ENCODE data around the gene LRWD1. TPM values are rescaled to one million over a fixed set of nuclear protein-coding genes. Genes with fewer than 3 reads are reported as not detected.
A peak's percentile ranks its signal among the peaks of the same experiment; 100 is the strongest.

LRWD1 gene
- total and polyA plus RNA-seq, 9 of the 15 experiments (the other 6 are each of a cell fraction or from before 2014, with no cell fraction given), result 0.61 to 66.0 (median 33.2) TPM

DNA sequence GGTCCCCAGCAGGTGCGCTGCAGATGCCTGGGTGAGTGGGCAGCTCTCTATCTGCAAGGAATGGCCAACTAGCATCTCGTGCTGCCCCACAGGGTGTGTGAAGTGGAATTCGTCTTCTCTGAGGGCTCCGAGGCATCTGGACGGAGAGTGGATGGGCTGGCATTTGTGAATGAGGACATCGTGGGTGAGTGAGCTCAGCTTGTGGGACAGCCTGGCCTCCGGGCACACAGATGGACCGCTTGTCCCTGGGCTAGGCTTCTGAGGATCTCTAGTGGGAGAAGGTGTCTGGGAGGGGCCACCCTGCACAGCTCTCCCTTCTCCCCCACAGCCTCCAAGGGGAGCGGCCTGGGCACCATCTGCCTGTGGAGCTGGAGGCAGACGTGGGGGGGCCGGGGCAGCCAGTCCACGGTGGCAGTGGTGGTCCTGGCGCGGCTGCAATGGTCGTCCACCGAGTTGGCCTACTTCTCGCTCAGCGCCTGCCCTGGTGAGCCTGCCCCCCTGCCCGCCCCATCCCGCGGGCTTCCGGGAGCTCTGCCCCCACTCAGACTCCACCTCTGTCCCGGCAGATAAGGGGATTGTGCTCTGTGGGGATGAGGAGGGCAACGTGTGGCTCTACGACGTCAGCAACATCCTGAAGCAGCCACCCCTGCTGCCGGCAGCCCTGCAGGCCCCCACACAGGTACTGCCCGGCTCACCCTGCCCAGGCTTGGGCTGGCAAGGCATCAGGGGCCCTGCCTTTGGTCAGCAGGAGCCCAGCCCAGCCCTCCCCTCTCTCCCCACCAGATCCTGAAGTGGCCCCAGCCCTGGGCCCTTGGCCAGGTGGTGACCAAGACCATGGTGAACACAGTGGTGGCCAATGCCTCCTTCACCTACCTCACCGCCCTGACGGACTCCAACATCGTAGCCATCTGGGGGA lies 7.6 kb downstream of the LRWD1 start (continued):
- TF ChIP-seq POLR2H (tag; IDR thresholded peaks at IDR 0.05; ENCODE audit: low read depth) (no peak), KAT2B (IDR thresholded peaks at IDR 0.05; ENCODE audit: low read depth, low read length) (no peak), SNIP1 (IDR thresholded peaks at IDR 0.05; ENCODE audit: low read depth) (no peak), POLR2AphosphoS2 (IDR thresholded peaks at IDR 0.05; ENCODE audit: low read length) (0 out of 2 replicates have a peak, but pooled peaks have one; percentile 33), RBFOX2 (IDR thresholded peaks at IDR 0.05; ENCODE audit: low read depth, low read length) (peak; percentile 62), MCM2 (IDR thresholded peaks at IDR 0.05; ENCODE audit: low read depth) (no peak), RFX7 (CRISPR knock-in tag; IDR thresholded peaks at IDR 0.05) (no peak), ZNF263 (CRISPR knock-in tag; IDR thresholded peaks at IDR 0.05; ENCODE audit: borderline replicate concordance) (peak; percentile 64), SREBF1 (IDR thresholded peaks at IDR 0.05; ENCODE audit: borderline replicate concordance, low read depth, low read length) (no peak), SP2 (IDR thresholded peaks at IDR 0.05; ENCODE audit: extremely low read depth, low read depth, low read length, poor library complexity, severe bottlenecking) (no peak), RFX1 (IDR thresholded peaks at IDR 0.05) (no peak), CCAR2 (IDR thresholded peaks at IDR 0.05; ENCODE audit: low read depth, low read length) (no peak), MTF1 (CRISPR knock-in tag; IDR thresholded peaks at IDR 0.05; ENCODE audit: borderline replicate concordance) (no peak), POLR2G (IDR thresholded peaks at IDR 0.05; ENCODE audit: low read depth, low read length) (peak; percentile 69), ESRRA (IDR thresholded peaks at IDR 0.05; ENCODE audit: borderline replicate concordance, low read depth) (no peak), HEY1 (CRISPR knock-in tag; IDR thresholded peaks at IDR 0.05; ENCODE audit: borderline replicate concordance) (no peak), THRAP3 (IDR thresholded peaks at IDR 0.05; ENCODE audit: borderline replicate concordance) (no peak)
- TF ChIP-seq, protein P1, sequence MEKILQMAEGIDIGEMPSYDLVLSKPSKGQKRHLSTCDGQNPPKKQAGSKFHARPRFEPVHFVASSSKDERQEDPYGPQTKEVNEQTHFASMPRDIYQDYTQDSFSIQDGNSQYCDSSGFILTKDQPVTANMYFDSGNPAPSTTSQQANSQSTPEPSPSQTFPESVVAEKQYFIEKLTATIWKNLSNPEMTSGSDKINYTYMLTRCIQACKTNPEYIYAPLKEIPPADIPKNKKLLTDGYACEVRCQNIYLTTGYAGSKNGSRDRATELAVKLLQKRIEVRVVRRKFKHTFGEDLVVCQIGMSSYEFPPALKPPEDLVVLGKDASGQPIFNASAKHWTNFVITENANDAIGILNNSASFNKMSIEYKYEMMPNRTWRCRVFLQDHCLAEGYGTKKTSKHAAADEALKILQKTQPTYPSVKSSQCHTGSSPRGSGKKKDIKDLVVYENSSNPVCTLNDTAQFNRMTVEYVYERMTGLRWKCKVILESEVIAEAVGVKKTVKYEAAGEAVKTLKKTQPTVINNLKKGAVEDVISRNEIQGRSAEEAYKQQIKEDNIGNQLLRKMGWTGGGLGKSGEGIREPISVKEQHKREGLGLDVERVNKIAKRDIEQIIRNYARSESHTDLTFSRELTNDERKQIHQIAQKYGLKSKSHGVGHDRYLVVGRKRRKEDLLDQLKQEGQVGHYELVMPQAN (IDR thresholded peaks at IDR 0.05; ENCODE audit: borderline replicate concordance), result no peak
- TF ChIP-seq, protein P2, sequence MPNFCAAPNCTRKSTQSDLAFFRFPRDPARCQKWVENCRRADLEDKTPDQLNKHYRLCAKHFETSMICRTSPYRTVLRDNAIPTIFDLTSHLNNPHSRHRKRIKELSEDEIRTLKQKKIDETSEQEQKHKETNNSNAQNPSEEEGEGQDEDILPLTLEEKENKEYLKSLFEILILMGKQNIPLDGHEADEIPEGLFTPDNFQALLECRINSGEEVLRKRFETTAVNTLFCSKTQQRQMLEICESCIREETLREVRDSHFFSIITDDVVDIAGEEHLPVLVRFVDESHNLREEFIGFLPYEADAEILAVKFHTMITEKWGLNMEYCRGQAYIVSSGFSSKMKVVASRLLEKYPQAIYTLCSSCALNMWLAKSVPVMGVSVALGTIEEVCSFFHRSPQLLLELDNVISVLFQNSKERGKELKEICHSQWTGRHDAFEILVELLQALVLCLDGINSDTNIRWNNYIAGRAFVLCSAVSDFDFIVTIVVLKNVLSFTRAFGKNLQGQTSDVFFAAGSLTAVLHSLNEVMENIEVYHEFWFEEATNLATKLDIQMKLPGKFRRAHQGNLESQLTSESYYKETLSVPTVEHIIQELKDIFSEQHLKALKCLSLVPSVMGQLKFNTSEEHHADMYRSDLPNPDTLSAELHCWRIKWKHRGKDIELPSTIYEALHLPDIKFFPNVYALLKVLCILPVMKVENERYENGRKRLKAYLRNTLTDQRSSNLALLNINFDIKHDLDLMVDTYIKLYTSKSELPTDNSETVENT (CRISPR knock-in tag; IDR thresholded peaks at IDR 0.05), result no peak
- TF ChIP-seq, protein P3, sequence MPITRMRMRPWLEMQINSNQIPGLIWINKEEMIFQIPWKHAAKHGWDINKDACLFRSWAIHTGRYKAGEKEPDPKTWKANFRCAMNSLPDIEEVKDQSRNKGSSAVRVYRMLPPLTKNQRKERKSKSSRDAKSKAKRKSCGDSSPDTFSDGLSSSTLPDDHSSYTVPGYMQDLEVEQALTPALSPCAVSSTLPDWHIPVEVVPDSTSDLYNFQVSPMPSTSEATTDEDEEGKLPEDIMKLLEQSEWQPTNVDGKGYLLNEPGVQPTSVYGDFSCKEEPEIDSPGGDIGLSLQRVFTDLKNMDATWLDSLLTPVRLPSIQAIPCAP (CRISPR knock-in tag; IDR thresholded peaks at IDR 0.05; ENCODE audit: borderline replicate concordance), result no peak
- TF ChIP-seq, protein P4, sequence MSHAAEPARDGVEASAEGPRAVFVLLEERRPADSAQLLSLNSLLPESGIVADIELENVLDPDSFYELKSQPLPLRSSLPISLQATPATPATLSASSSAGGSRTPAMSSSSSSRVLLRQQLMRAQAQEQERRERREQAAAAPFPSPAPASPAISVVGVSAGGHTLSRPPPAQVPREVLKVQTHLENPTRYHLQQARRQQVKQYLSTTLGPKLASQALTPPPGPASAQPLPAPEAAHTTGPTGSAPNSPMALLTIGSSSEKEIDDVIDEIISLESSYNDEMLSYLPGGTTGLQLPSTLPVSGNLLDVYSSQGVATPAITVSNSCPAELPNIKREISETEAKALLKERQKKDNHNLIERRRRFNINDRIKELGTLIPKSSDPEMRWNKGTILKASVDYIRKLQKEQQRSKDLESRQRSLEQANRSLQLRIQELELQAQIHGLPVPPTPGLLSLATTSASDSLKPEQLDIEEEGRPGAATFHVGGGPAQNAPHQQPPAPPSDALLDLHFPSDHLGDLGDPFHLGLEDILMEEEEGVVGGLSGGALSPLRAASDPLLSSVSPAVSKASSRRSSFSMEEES (CRISPR knock-in tag; IDR thresholded peaks at IDR 0.05), result no peak

All from K562 (cell line).